SU-DHL-6 (cell line): ENCODE measurements around the gene LCE2B.

ENCODE experiments used
- H2AFZ ChIP-seq: fragments of 200-600 bp; sonication (generic); 2 replicates; pipeline ENCODE4 v1.6.1; 2014; ENCODE audit warnings: low read depth, mild to moderate bottlenecking, moderate library complexity, mixed read lengths, antibody characterized with exemption, low read length; ENCODE audit not compliant: severe bottlenecking
- H3F3A ChIP-seq: fragments of 200-600 bp; shearing (Covaris generic); 2 replicates; pipeline ENCODE4 v1.6.0; 2016; ENCODE audit warnings: antibody characterized with exemption, mild to moderate bottlenecking; ENCODE audit not compliant: insufficient read depth
- H3K27ac ChIP-seq: fragments of 200-600 bp; sonication (generic); 2 replicates; pipeline ENCODE4 v1.5.1; 2016; ENCODE audit warnings: low read depth, mild to moderate bottlenecking, low read length, moderate library complexity, mixed read lengths
- H3K27me3 ChIP-seq: fragments of 200-600 bp; sonication (generic), shearing (Covaris generic); 2 replicates; pipeline ENCODE4 v1.6.0; 2014; ENCODE audit warnings: mild to moderate bottlenecking, low read length
- H3K36me3 ChIP-seq: fragments of 200-600 bp; sonication (generic); 2 replicates; pipeline ENCODE4 v1.6.1; 2014; ENCODE audit warnings: mild to moderate bottlenecking, low read length, mixed read lengths
- H3K4me2 ChIP-seq: fragments of 300-600, 200-600 bp; shearing (Covaris generic), sonication (generic); 2 replicates; pipeline ENCODE4 v1.6.0; 2014; ENCODE audit warnings: low read length, low read depth, mild to moderate bottlenecking; ENCODE audit not compliant: poor library complexity, severe bottlenecking
- H3K4me3 ChIP-seq: fragments of 200-600 bp; sonication (generic); 2 replicates; pipeline ENCODE4 v1.5.1; 2014; ENCODE audit warnings: antibody characterized with exemption, low read length, mild to moderate bottlenecking, mixed read lengths; ENCODE audit not compliant: insufficient read depth, poor library complexity, severe bottlenecking
- H3K79me2 ChIP-seq: fragments of 200-600 bp; sonication (generic); 2 replicates; pipeline ENCODE4 v1.6.1; 2014; ENCODE audit warnings: mild to moderate bottlenecking, low read length, moderate library complexity; ENCODE audit not compliant: insufficient read depth
- H3K9ac ChIP-seq: fragments of 200-600 bp; sonication (generic); 2 replicates; pipeline ENCODE4 v1.7.0; 2014; ENCODE audit warnings: mild to moderate bottlenecking, low read length
- H3K9me2 ChIP-seq: fragments of 200-600 bp; sonication (generic); replicated peaks from 2 replicates; pipeline ENCODE4 v1.6.1; 2014; ENCODE audit warnings: low read length; ENCODE audit not compliant: insufficient read depth
- H3K9me3 ChIP-seq: fragments of 200-600 bp; sonication (generic); 2 replicates; pipeline ENCODE4 v1.6.1; 2014; ENCODE audit warnings: low read length, mixed read lengths; ENCODE audit not compliant: insufficient read depth
- H4K20me1 ChIP-seq: fragments of 200-600 bp; sonication (generic); 2 replicates; pipeline ENCODE4 v1.6.1; 2014; ENCODE audit warnings: low read depth, mild to moderate bottlenecking, antibody characterized with exemption, low read length, moderate library complexity, mixed read lengths
- EZH2phosphoT487 ChIP-seq: fragments of 200-600 bp; sonication (generic), shearing (Covaris generic); conservative IDR thresholded peaks from 2 replicates; pipeline ENCODE4 v1.6.1; 2018; ENCODE audit warnings: mild to moderate bottlenecking, antibody characterized with exemption, low read length, moderate library complexity, mixed read lengths
- TF ChIP-seq, protein P1 (sequence below): fragments of 200-600 bp; sonication (generic); IDR thresholded peaks from one replicate; pipeline ENCODE4 v1.5.1; 2017; ENCODE audit warnings: antibody characterized with exemption, mild to moderate bottlenecking, low read length, moderate library complexity; ENCODE audit not compliant: insufficient read depth, poor library complexity, severe bottlenecking

LCE2B gene

DNA sequence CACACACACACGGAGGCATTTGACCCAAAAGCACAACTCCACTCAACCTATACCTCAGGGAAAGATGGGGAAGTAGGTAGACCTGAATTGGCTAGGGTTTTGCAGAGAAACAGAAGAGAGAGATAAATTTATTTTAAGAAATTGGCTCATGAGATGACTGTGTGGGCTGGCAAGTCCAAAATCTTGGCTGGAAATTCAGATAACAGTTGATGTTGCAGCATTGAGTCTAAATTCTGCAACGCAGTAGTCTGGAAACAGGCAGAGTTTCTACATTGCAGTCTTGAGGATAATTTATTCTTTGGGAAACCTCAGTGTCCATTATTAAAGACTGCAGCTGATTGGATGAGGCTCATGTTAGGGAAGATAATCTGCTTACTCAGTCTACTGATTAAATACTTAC lies 4.3 kb upstream of the LCE2B start:
- Histone ChIP-seq H3K4me2 (no peak overlapping the region), H3K27me3 (no peaks in the 10 kb centered on the region), H3K36me3 (no peaks in the 10 kb centered on the region), H3K9me2 (no peaks in the 10 kb centered on the region), H3K4me3 (no peak overlapping the region), H3K27ac (no peak overlapping the region), H3K9ac (no peak overlapping the region), H3F3A (no peaks in the 10 kb centered on the region), H4K20me1 (no peaks in the 10 kb centered on the region), H2AFZ (no peak overlapping the region), H3K79me2 (no peaks in the 10 kb centered on the region), H3K9me3 (no peaks in the 10 kb centered on the region)
- TF ChIP-seq, protein P1, sequence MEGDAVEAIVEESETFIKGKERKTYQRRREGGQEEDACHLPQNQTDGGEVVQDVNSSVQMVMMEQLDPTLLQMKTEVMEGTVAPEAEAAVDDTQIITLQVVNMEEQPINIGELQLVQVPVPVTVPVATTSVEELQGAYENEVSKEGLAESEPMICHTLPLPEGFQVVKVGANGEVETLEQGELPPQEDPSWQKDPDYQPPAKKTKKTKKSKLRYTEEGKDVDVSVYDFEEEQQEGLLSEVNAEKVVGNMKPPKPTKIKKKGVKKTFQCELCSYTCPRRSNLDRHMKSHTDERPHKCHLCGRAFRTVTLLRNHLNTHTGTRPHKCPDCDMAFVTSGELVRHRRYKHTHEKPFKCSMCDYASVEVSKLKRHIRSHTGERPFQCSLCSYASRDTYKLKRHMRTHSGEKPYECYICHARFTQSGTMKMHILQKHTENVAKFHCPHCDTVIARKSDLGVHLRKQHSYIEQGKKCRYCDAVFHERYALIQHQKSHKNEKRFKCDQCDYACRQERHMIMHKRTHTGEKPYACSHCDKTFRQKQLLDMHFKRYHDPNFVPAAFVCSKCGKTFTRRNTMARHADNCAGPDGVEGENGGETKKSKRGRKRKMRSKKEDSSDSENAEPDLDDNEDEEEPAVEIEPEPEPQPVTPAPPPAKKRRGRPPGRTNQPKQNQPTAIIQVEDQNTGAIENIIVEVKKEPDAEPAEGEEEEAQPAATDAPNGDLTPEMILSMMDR: no peak
- TF ChIP-seq EZH2phosphoT487: no peak

DNA sequence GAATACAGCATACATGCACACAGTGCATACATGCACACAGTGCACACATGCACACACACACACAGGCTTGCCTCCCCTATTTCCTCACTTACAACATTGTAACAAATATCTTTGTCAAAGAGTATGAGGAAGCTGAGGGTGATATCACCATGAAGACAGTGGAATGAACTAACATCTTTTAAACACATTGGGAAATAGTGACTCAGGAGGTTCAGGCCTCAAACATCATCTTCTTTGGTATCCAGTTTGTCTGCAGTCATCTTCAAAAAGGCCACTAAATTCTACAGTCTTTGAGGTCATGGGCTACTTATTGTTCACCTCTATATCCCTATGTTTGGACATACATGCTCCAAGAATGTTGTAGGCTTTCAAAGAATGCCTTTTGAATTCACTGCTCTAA lies 2.1 kb upstream of the LCE2B start:
- Histone ChIP-seq H3K27ac (no peak overlapping the region), H2AFZ (no peak overlapping the region), H3K79me2 (no peaks in the 10 kb centered on the region), H3K9me3 (no peaks in the 10 kb centered on the region), H3K9me2 (no peaks in the 10 kb centered on the region), H3K36me3 (no peaks in the 10 kb centered on the region), H3K9ac (no peak overlapping the region), H3K27me3 (no peaks in the 10 kb centered on the region), H3F3A (no peaks in the 10 kb centered on the region), H4K20me1 (no peaks in the 10 kb centered on the region), H3K4me2 (no peak overlapping the region), H3K4me3 (no peak overlapping the region)
- TF ChIP-seq, protein P1: no peak
- no peak for TF ChIP-seq EZH2phosphoT487

DNA sequence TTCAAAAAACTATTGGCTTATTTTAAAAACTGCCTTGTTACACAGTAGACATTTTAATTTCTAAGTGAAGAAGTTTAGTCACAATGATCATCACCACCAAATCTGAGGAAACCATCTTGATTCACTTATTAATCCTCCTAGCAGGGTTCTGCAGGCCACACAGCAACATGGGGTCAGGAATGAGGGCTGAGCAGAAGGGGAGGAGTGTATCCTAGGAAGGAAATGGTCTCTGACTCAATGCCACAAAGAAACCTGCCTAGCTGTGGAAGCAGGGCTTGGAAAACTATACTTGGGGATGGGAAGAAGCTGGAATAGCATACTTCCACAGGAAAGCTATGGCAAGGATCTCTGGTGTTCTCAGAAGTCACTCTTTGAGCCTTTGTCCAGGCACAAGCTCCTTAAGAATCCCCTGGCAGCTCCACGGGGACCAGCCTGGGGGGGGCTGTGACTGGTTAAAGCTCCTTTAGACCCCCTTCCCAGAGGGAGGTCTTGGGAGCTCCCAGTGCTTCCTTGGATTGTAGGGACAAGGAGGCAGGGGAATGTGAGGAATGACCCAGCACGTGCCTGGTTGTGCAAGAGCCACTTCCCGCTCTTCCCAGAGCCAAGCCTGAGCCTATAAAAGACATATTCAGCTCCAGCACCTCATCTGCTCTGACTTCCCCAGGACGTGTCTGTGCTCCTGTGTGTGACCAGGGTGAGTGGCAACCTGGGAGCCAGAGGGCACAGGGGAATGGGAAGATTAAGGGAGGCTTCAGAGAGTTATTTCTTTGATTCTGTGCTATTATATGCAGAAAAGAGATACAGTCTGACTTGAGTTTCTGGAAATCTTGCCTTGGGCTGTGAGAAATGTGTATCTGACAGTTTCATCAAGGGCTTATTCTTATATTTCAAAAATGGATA lies 12.0 kb downstream of the LCE2B start, which contains the start of gene LCE2A:
Gene LCE2A (plus strand): TSS at position 645 of the 900 bp plus-strand sequence. CDS start 557 bp downstream, outside the sequence.
- Histone ChIP-seq H3K36me3 (no peaks in the 10 kb centered on the region), H3K4me2 (no peak within 1 kb of the TSS), H3K9me3 (no peaks in the 10 kb centered on the region), H3K9ac (no peak within 1 kb of the TSS), H4K20me1 (no peaks in the 10 kb centered on the region), H3K9me2 (no peaks in the 10 kb centered on the region), H3K27me3 (no peaks in the 10 kb centered on the region), H2AFZ (no peak within 1 kb of the TSS), H3K27ac (no peak within 1 kb of the TSS), H3F3A (no peaks in the 10 kb centered on the region), H3K79me2 (no peaks in the 10 kb centered on the region), H3K4me3 (no peak within 1 kb of the TSS)
- TF ChIP-seq, protein P1: no peak
- TF ChIP-seq EZH2phosphoT487: no peak
